A673 (cell line): ENCODE measurements around the gene OSBPL6. TPM values are rescaled to one million over a fixed set of nuclear protein-coding genes. Genes with fewer than 3 reads are reported as not detected.
"Not testable (repeated sequence)": the region's sequence is repeated elsewhere in the genome, so short reads cannot be mapped to it uniquely, and the experiment has no call there.

Experiments used
- BruUV-seq: library from RNA; stranded (reverse); fragments of 400-500 nt; replicated peaks from 2 replicates; lab custom pipeline; 2021; lab: Mats Ljungman, UMichigan
- CTCF ChIA-PET: fragments of 300-600 bp; sonication (Branson Sonifier 250); formaldehyde crosslinking; loops from one replicate; lab custom pipeline; 2022; ENCODE audit warnings: antibody characterized with exemption; lab: Charles Lee
- POLR2A ChIA-PET: fragments of 300-600 bp; sonication (Branson Sonifier 250); formaldehyde crosslinking; loops from one replicate; lab custom pipeline; 2022; ENCODE audit warnings: antibody characterized with exemption; ENCODE audit not compliant: low non-redundant PET; lab: Charles Lee
- DNase-seq: peaks from one replicate; pipeline ENCODE4 v3.0.0-alpha.2; 2015; ENCODE audit warnings: low spot score
- H3K27ac ChIP-seq: fragments of 200-600 bp; sonication (generic); 2 replicates; pipeline ENCODE4 v1.5.1; 2016; ENCODE audit warnings: mixed run types, low read depth, mild to moderate bottlenecking, mixed read lengths, antibody characterized with exemption, low read length; ENCODE audit not compliant: poor library complexity, severe bottlenecking
- H3K27me3 ChIP-seq: fragments of 200-600 bp; sonication (generic); replicated peaks from 2 replicates; pipeline ENCODE4 v1.6.1; 2017; ENCODE audit warnings: mixed run types, low read depth, mild to moderate bottlenecking, mixed read lengths, antibody characterized with exemption, low read length; ENCODE audit not compliant: insufficient read depth, poor library complexity
- H3K36me3 ChIP-seq: fragments of 200-600 bp; sonication (generic); 2 replicates; pipeline ENCODE4 v1.6.1; 2016; ENCODE audit warnings: mixed run types, mild to moderate bottlenecking, mixed read lengths, antibody characterized with exemption, low read length; ENCODE audit not compliant: insufficient read depth, poor library complexity, severe bottlenecking
- H3K4me1 ChIP-seq: fragments of 200-600 bp; sonication (generic); 2 replicates; pipeline ENCODE4 v1.6.1; 2017; ENCODE audit warnings: mixed run types, mild to moderate bottlenecking, mixed read lengths, antibody characterized with exemption, low read length; ENCODE audit not compliant: insufficient read depth, poor library complexity, severe bottlenecking
- H3K4me3 ChIP-seq: fragments of 200-600 bp; sonication (generic); 2 replicates; pipeline ENCODE4 v1.5.1; 2016; ENCODE audit warnings: low read depth, mixed run types, mild to moderate bottlenecking, mixed read lengths, low read length; ENCODE audit not compliant: poor library complexity, severe bottlenecking
- H3K9me3 ChIP-seq: fragments of 200-600 bp; sonication (generic); 2 replicates; pipeline ENCODE4 v1.6.1; 2016; ENCODE audit warnings: mixed run types, low read depth, mild to moderate bottlenecking, mixed read lengths, antibody characterized with exemption, low read length; ENCODE audit not compliant: poor library complexity, severe bottlenecking
- EZH2 ChIP-seq: fragments of 200-600 bp; sonication (generic); IDR thresholded peaks from 2 replicates; pipeline ENCODE4 v1.6.1; 2017; ENCODE audit warnings: borderline replicate concordance, low read depth, mild to moderate bottlenecking, mixed read lengths, antibody characterized with exemption, low read length; ENCODE audit not compliant: poor library complexity, severe bottlenecking
- intact Hi-C: fragments of 100-400 bp; cut with micrococcal nuclease; formaldehyde crosslinking; loops from one replicate; pipeline ENCODE4 v1.10.0; 2022; ENCODE audit not compliant: unreplicated experiment
- total RNA-seq: library from RNA; stranded (reverse); gene quantifications from 2 replicates; pipeline ENCODE4 v1.2.3, GENCODE V29; 2021
- TF ChIP-seq, protein P1 (sequence below): fragments of 300-800, 200-600 bp; sonication (generic); conservative IDR thresholded peaks from 2 replicates; pipeline ENCODE4 v1.5.1; 2017; ENCODE audit warnings: low read depth, mild to moderate bottlenecking, antibody characterized with exemption, low read length, moderate library complexity, mixed read lengths

Gene OSBPL6
- total RNA-seq, 1 experiment from 2014 or later = 19.3 TPM

- no peak overlapping the region for H3K4me3 ChIP-seq
- no TSS peak for BruUV-seq
- intact Hi-C loops = no loop called here
- H3K9me3 ChIP-seq = no peaks in the 10 kb centered on the region
- ChIA-PET POLR2A (no interaction called here), CTCF (no interaction called here)
- H3K4me1 ChIP-seq = no peaks in the 10 kb centered on the region
- no peak for DNase-seq
- no peaks in the 10 kb centered on the region for H3K36me3 ChIP-seq
- H3K27ac ChIP-seq = no peak overlapping the region
- TF ChIP-seq, protein P1, sequence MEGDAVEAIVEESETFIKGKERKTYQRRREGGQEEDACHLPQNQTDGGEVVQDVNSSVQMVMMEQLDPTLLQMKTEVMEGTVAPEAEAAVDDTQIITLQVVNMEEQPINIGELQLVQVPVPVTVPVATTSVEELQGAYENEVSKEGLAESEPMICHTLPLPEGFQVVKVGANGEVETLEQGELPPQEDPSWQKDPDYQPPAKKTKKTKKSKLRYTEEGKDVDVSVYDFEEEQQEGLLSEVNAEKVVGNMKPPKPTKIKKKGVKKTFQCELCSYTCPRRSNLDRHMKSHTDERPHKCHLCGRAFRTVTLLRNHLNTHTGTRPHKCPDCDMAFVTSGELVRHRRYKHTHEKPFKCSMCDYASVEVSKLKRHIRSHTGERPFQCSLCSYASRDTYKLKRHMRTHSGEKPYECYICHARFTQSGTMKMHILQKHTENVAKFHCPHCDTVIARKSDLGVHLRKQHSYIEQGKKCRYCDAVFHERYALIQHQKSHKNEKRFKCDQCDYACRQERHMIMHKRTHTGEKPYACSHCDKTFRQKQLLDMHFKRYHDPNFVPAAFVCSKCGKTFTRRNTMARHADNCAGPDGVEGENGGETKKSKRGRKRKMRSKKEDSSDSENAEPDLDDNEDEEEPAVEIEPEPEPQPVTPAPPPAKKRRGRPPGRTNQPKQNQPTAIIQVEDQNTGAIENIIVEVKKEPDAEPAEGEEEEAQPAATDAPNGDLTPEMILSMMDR = no peak
- no peak for TF ChIP-seq EZH2
- no peaks in the 10 kb centered on the region for H3K27me3 ChIP-seq
Observed at GRCh38 chr2:178322068-178322467, 127.8 kb downstream of the OSBPL6 start.

DNA sequence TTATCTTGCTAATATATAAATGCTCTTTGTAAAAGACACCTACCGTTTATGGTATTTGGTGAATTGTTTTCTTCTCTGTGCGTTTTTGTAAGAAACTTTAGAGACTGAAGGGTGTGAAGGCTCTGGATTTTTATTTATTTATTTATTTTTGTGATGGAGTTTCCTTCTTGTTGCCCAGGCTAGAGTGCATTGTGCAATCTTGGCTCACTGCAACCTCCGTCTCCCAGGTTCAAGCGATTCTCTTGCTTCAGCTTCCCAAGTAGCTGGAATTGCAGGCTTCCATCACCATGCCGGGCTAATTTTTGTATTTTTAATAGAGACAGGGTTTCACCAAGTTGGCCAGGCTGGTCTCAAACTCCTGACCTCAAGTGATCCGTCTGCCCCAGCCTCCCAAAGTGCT lies 129.0 kb downstream of the OSBPL6 start:
- CTCF ChIA-PET, intact Hi-C loops, POLR2A ChIA-PET, H3K27ac ChIP-seq, H3K4me3 ChIP-seq, H3K4me1 ChIP-seq, DNase-seq, H3K27me3 ChIP-seq, BruUV-seq, H3K9me3 ChIP-seq, H3K36me3 ChIP-seq: not testable (repeated sequence)

GRCh38 chr2:178324077-178324476 lies 129.8 kb downstream of the OSBPL6 start:
- no peak overlapping the region for H3K27ac ChIP-seq
- no peaks in the 10 kb centered on the region for H3K4me1 ChIP-seq
- intact Hi-C loops = no loop called here
- no peaks in the 10 kb centered on the region for H3K27me3 ChIP-seq
- ChIA-PET POLR2A (no interaction called here), CTCF (no interaction called here)
- no peak overlapping the region for H3K4me3 ChIP-seq
- no peaks in the 10 kb centered on the region for H3K9me3 ChIP-seq
- no peaks in the 10 kb centered on the region for H3K36me3 ChIP-seq
- TF ChIP-seq EZH2 = no peak
- TF ChIP-seq, protein P1 = no peak
- BruUV-seq = no TSS peak
- no peak for DNase-seq

- no peaks in the 10 kb centered on the region for H3K27me3 ChIP-seq
- H3K9me3 ChIP-seq = no peaks in the 10 kb centered on the region
- H3K4me1 ChIP-seq = no peaks in the 10 kb centered on the region
- no peaks in the 10 kb centered on the region for H3K36me3 ChIP-seq
- no TSS peak for BruUV-seq
- intact Hi-C loops = no loop called here
- no peak overlapping the region for H3K27ac ChIP-seq
- ChIA-PET POLR2A (no interaction called here), CTCF (no interaction called here)
- H3K4me3 ChIP-seq = no peak overlapping the region
- no peak for DNase-seq
- no peak for TF ChIP-seq EZH2
- TF ChIP-seq, protein P1 = no peak
Observed at GRCh38 chr2:178325268-178325667, 131.0 kb downstream of the OSBPL6 start.
